Activated CD4-positive, alpha-beta T cell treated with anti-CD3 and anti-CD28 coated beads, Interleukin-2, amount 50 U/mL, for 1 hour (primary cell): ENCODE data around the gene MGAT5B.

Experiments used
- DNase-seq: peaks from one replicate; pipeline ENCODE4 v3.0.0-alpha.2; 2020

MGAT5B gene

DNA sequence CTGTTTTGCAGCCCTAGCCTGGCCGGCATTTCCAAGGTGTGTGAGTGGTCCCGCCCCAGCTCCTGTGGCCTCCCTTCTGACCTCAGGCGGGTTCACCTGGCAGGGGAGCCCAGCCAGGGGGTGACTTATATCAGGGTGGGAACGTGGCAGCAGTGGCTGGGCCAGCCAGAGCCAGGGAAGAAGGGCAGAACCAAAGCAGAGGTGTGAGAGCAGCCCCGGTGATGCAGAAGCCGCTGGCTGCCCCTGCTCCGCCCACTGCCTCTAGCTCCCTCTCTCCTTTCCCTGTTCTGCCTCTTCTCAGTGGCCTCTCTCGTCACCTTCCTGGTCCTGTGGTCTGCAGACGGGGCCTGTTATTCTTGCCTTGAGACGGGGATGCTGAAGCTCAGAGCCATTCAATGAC lies 12.1 kb downstream of the MGAT5B start:
- DNase-seq, result no peak

DNA sequence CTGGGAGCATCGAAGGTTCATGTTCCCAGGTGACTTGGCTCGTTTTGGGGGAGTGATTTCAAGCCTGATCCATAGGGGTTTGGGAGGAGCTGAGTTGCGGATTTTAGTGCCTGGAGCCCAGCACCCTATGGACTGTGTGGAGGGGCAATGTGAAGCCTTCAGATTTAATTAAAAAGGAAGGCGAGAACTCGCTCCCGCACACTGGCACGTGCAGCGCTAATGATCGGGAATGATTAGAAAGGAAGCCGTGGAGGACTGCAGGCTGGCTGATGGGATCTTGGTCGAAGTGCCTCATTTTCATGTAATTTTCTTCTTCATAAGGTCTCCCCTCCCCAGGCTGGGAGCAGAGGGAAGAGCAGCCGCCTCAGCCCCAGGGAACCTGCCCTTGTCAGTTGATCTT lies 12.8 kb downstream of the MGAT5B start:
- DNase-seq, result no peak

DNA sequence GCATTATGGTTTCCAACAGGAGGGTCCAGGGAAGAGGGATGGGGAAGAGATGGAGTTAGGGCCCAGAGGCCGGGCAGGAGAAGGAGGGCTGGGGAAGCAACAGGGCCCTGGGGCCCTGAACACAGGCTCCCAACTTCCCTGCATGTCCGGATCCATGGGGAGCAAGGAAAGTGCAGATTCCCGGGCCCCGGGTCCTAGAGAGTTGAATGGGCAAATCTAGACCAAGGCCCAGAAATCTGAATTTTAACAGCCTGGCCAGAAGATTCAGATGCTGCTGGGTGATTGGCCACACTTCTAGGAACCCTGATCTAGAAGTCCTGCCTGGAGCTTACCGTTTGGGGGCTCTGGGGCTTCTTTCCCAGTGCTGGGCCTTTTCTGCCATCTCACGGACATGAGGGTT lies 13.2 kb downstream of the MGAT5B start:
- DNase-seq, result no peak

DNA sequence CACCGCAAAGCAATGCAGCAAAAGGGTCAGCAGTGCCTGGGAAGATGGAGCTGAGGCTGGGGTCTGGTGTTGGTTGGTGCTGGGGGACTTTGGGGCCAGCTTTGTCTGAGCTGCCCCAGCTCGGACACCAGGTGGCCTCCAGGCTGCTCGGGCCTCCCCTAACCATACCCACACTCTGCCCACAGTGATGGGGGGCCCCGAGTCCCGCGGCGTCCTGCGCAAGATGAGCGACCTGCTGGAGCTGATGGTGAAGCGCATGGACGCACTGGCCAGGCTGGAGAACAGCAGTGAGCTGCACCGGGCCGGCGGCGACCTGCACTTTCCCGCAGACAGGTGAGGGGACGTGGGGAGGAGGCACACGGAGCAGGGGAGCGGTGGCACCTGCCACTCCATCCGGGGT lies 13.8 kb downstream of the MGAT5B start:
- DNase-seq, result no peak

DNA sequence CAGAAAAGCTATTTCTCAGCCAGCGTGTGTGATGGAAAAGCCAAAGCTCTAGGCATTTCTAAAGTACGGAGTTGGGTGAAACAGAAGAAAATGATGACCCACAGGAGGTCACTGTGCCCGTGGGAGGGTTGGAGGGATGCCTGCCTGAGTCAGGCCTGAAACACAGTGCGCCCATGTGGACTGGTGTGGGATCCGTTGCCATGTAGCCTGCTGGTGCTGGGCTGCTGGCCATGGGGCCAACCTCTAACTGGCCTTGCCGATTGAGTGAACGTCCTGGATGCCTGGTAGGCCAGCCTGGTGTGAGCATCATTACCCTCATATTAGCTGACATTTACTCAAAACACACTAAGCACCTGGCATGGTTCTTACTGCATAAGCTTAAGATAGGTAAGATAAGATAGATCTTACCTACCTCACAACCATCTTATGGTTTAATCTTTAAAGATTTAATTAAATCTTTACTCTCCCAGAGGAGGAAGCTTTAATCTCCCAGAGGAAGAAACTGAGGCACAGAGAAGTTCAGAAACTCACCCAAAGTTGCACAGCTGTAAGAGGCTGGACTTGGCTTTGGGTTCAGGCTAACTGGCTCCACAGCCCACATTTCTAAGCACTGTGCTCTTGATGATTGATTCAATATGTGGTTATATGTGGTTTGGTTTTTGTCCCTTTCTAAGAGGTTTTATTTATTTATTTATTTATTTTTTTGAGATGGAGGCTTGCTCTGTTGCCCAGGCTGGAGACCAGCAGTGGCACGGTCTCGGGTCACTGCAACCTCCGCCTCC lies 15.7 kb downstream of the MGAT5B start:
- DNase-seq, result no peak

DNA sequence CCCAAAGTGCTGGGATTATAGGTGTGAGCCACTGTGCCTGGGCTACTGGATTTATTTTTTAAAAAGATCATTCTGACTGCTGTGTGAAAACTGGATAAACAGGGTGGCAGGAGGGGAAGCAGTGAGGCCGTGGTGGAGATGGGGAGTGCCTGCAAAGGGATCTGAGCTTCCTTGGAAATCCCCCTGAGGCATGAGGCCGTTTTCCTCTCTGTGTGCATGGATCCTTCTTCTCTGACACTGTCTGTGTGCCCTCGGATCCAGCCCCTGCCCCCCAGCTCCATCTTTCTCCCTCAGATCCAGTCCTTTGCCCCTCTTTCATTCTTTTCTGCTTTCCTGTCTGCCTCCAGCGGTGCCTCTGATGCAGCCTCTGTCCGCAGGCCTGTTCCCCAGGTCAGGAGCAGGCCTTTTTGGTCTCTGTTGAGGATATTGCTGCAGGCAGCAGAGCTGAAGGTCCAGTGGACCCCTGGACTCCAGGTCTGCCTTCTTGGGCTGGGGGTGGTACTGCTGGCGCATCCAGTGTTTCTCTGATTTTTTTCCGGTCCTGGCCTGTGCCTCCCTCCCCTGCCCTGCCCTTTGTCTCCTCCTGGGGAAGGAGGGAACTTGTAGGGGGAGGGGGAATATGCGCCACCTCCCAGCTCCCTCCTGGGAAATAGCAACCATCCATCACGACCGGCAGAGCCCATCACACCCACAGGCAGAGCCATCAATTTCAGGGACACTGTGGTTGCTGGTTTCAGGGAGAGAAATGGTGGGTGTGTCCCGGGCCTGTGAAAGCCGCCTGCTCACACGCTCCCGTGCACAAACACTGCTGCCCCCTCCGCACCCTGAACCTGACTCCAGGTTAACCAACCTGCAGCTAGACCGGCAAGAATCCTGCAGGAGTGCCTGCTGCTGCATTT lies 17.0 kb downstream of the MGAT5B start:
- no peak for DNase-seq

DNA sequence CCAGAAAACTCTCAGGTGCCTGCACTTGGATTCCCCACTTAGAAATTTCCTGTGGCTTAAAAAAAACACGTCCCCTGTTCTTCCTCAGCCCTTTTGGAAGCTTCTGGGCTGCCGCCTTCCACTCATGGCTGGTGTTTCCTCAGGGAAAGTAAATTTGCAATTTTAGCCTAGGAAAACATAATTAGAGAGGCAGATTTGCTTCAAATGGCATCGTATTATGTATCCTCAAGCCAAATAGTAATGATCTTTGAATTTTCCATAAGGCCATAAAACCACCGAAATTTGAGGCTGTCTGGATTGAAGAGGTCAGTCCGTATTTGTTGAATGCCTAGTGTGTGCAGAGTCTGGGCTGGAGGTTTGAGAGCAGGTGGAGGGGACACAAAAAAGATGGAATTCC lies 17.7 kb downstream of the MGAT5B start:
- DNase-seq, result no peak

DNA sequence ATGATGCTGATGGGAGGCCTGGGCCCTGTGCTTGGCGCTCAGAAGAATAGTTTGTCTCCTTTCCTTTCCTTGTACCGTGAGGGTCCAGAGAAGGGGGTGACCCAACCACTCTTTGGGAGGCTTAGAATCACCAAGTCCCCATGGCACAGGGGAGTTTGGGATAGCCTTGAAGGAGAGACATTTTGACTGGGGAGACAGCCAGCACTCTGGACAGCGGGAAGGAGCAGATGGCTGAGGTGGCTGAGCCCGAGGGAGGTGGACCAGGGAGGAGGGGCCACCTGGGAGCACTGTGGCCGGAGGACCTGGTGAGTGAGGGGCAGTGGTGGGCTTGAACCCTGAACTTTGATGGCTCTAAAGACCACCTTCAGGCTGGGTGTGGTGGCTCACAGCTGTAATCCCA lies 18.2 kb downstream of the MGAT5B start:
- no peak for DNase-seq

DNA sequence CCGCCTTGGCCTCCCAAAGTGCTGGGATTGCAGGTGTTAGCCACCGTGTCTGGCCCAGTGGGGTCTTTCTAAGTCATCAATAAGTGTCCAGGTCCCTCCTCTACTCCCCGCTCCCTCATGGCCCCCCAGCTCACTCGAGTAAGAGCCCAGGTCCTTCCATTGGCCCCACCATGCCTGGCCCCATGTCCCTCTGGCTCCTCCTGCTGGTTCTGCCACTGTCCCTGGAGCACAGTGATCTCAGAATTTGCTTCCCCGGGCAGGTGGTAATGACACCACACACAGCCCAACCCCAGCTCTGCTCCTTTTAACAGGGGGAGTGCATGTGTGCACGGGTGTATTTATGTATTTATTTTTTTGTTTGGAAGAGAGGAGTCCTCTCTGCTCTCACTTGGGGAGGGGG lies 19.6 kb downstream of the MGAT5B start:
- no peak for DNase-seq

DNA sequence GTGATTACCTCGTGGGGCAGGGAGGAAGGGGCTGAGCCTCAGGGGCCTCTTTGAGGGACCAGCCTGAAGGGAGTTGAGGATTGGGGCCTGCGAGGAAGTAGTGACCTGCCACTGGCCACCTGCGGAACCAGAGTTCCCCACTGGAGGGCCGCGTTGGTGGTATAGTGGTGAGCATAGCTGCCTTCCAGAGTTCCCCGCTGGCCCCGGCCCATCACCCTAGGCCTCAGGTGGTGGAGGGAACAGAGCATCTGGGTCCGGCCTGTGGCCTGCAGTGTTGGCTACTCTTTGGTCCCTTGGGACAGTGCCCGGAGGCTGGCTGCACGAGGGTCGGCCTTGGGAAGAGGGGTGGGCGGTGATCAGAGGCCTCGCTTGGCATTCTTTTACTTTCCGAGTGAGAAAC lies 20.5 kb downstream of the MGAT5B start:
- DNase-seq, result no peak

DNA sequence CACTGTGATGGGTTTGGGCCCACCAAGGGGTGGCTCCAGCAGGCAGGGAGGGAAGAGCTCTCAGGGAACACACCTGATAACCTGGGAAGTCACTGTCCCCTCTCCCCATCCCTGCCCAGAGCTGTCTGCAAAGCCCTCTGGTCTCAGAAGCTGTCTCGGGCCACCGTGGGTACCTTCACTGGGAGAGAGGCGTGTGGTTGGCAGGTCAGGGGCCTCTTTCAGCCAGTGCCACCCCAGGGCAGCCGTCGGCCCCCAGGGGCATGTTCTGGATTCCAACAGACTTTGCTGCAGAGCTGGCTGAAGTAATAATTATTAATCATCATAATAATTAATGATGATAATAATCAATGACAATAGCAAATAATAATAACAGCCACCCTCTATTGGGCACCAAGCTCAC lies 21.1 kb downstream of the MGAT5B start:
- no peak for DNase-seq

DNA sequence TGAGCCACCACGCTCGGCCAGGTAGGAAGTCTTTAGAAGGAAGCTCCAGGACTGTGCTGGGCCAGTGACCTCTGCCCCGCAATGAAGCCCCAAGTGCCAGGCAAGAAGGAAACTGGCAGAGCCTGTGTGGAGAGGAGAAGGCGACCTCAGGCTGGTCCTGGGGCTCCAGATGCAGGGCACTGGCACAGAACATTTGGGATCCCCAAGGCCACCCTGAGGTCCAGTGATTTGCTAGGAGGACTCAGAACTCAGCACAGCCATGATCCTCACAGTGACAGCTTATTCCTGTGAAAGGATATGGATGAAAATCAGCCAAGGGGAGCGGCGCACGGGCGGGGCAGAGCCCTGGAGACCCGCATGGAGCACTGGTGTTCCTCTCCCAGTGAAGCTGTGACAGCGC lies 24.1 kb downstream of the MGAT5B start:
- no peak for DNase-seq

DNA sequence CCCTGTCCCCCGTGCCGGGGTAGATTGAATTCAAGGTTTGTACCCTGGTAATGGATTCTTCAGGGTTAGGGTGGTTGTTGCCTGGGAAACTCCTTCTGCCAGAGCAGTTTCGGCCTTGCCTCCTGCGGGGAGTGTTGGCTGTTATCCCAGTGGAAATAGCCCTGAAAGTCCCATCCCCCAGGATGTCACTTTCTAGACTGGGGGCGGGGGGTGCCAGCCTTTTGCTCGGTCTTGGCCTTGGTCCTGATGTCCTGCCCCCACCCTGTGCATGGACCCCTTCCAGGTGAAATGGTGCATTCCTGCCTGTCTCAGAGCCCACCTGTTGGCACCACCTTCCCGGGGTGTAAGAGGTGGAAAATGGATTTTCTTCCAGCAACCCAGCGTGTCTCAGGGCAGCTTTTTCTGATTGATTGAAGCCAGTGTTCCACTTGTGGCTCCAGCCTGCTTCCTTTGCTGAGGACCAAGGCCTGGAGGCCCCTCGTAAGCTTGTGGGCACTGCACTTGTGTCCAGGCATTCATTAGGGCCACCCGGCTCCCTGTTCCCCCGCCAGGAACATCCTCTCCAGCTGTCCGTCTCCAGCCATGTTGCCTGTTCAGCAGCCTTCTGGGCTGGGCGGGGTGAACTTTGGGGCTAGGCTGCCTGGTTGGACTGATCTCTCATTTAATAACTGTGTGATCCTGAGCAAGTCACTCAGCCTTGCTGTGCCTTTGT lies 25.6 kb downstream of the MGAT5B start:
- no peak for DNase-seq

DNA sequence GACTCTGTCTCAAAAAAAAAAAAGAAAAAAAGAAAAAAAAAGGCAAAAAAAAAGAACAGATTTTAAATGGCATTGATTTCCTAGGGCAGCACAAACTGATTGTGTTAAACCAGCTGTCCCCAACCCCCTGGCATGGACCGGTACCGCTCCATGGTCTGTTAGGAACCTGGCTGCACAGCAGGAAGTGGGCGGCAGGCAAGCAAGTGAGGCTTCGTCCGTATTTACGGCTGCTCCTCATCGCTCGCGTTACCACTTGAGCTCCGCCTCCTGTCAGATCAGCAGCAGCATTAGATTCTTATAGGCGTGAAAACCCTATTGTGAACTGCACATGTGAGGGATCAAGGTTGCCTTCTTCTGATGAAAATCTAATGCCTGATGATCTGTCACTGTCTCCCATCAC lies 26.6 kb downstream of the MGAT5B start:
- no peak for DNase-seq

DNA sequence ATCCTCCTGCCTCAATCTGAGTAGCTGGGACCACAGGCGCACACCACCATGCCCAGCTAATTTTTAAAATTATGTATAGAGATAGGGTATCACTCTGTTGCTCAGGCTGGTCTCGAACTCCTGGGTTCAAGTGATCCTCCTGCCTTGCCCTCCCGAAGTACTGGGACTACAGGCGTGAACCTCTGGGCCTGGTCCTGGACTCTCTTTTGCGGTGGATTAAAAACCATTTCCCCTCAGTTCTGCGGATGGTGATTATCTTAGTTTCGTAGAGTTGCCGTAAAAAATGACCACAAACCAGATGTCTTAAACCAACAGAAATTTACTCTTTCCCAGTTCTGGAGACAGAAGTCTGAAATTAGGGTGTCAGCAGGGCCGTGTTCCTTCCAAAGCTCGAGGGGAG lies 28.8 kb downstream of the MGAT5B start:
- no peak for DNase-seq

DNA sequence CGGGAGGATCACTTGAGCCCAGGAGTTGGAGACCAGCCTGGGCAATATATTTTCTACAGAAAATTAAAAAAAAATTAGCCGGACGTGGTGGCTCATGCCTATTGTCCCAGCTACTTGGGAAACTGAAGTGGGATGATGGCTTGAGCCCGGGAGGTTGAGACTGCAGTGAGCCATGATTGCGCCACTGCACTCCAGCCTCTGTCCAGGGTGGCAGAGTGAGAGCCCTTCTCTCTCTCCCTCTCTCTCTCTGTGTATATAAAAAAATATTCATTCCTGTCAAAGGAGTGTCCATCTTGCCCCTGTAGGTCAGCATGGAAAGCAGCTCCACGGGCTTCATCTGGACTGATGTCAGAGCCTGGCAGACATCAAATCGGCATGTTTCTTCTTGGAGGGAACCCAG lies 31.2 kb downstream of the MGAT5B start:
- no peak for DNase-seq

DNA sequence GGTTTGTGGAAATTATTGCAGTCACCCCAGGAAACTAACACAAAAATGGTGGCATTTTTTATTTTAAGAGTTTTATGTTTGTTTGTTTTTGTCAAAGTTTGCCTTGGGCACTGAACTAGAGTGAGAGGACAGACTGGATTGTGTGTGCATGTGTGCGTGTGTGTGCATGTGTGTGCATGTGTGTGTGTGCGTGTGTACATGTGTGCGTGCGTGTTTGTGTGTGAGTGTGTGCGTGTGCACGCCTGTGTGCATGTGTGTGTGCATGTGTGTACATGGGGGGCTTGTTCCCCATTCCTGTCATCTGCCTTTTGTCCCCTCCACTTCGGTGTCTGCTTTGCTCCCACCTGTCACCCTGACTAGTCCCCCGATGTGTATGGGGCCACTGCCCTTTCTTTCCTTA lies 32.5 kb downstream of the MGAT5B start:
- DNase-seq, result no peak

DNA sequence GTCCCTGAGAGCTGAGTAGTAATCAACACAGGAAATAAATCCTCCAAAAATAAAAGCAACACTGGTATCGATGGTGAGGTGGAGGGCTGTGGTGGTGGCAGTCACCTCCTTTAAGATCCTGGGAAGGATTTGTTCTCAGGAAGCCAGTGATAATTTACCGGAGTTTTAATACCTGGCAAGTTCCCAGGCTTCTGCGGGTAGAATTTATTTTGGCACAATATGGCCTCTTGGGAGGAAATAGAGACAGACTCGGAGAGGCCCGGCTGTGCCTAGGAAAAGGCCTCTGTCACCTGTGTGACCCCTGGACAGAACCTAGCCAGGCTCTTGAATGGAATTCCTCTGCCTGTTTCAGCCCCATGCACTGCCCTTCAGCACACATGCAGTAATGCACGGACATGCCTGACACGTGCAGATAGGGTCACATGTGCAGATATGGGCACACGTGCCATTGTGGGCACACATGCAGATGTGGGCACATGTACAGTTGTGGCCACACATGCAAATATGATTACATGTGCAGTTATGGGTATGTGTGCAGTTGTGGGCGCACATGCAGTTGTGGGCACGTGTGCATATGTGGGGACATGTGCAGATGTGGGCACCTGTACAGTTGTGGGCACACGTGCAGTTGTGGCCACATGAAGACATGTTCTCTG lies 33.5 kb downstream of the MGAT5B start:
- DNase-seq, result no peak

DNA sequence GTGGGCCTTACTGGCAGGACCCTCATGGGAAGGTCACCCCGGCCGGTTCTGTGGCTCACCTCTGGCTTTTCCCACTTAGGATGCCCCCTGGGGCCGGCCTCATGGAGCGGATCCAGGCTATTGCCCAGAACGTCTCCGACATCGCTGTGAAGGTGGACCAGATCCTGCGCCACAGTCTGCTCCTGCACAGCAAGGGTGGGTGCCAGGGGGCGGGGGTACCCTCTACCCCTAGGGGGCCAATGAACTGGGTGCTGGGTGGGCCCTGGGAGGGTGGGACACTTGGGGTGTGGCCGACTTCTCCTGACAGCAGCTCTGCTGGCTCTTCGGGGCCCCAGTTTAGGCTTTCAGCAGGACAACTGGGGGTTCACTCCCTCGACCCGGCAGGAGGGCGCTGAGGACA lies 34.3 kb downstream of the MGAT5B start:
- DNase-seq, result no peak

DNA sequence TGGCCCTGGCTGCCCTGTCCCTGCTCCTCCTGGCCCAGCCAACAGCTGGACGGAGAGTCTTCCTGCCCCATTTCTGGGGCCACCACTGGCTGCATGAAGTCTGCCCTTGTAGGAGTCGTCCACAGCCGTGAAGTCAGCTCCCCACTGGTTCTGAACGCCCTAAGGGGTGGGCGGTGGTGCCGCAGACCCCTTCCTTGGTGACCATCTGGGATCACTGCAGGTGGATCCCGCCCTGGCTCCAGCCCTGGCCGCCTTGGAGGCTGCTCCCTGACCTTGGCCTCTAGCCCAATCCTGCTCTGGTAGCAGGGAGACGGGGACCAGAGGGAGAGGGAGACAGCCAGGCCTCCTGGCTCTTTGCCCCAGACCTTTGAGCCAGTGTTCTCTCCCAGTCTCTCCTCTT lies 35.4 kb downstream of the MGAT5B start:
- no peak for DNase-seq

DNA sequence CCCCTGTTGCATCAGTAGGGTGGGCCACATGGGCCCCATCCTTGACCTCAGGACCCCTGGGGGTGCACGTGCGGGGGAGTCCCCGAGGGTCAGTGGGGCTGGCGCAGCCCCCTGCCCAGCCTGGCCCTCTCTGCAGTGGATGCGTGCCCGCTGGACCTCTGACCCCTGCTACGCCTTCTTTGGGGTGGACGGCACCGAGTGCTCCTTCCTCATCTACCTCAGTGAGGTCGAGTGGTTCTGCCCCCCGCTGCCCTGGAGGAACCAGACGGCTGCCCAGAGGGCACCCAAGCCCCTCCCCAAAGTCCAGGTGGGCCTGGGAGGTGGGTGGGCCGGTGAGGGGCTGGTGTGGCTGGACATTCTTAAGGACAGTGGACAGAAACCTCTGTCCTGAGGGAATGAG lies 35.9 kb downstream of the MGAT5B start:
- no peak for DNase-seq

DNA sequence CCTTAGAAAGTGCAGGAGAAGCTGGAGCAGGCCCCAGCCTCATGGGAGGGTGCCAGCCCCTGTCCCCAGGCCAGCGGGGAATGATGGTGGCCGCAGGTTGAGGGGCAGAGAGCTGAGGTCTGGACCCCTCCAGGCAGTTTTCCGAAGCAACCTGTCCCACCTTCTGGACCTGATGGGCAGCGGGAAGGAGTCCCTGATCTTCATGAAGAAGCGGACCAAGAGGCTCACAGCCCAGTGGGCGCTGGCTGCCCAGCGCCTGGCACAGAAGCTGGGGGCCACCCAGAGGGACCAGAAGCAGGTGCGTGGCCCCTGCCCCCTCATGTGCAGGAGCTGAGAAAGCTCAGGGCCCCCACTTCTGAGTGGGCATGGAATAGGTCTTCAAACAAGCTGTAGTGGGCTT lies 36.8 kb downstream of the MGAT5B start:
- no peak for DNase-seq

DNA sequence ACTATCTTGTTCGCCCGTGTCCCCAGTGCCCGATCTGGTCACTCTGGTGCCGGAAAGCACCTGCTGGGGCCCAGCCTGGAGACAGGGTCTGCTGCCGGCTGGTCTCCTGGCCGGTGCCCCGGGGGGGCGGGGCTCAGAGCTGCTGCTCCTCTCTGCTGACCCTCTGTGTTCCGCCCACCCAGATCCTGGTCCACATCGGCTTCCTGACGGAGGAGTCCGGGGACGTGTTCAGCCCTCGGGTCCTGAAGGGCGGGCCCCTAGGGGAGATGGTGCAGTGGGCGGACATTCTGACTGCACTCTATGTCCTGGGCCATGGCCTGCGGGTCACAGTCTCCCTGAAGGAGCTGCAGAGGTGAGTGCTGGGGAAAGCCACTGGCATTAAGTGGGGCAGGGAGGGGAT lies 37.6 kb downstream of the MGAT5B start:
- DNase-seq, result no peak
